ENCODE data around the gene PDE4B. TPM values are rescaled to one million over a fixed set of nuclear protein-coding genes. Genes with fewer than 3 reads are reported as not detected.

PDE4B gene
- total and polyA plus RNA-seq, 9 of the 15 experiments (the other 6 are each of a cell fraction or from before 2014, with no cell fraction given): 0.09 TPM; not detected in 8

DNA sequence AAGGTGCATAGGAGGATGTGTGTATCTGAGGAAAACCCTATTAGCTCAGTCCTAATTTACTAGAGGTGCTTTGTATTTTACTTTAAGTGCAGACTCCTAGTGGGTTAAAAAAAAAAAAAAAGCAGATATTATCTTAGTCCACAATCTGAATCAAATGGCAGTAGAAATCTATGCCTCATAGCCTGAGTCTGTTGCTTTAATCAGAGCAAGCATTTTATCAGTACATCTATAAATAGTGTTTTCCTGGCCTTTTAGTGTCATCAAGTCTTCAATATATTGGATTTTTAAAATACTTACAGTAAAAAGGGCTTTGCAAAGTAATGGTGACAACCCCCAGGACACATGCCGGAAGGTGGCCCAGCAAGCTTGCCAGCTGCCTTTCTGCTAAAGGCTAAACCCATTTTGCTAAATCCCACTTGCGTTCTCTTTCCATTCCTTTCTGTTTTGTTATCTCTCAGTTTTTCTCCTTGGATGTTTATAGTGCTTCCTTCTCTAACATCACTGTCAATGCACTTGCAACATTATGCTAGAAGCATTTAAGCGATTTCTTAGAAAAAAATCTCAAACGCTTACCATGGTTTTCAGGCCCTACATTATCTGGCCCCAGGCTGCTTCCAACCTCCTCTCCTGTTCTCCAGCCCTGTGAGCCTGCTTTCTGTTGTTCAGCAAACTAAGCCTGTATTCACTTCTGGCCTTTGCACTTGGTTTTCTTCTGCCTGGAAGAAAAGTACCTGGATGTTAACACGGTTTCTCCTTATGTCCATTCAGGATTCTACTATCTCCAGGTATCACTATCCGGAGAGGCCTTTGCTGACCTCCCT lies 206.3 kb downstream of the PDE4B start:
- DNase-seq (ENCODE audit: extremely low read depth in 1 of 4, low spot score in 3 of 4) (no peak), ATAC-seq (no peak), FAIRE-seq (no peak)
- Histone ChIP-seq H3K27me3 (ENCODE audit: control insufficient read depth in 2 of 2, insufficient read depth in 2 of 2, low read length in 2 of 2) (no peaks in the 10 kb centered on the region; a peak in 1 of 5 replicates), H4K20me1 (replicated peaks; ENCODE audit: control insufficient read depth, insufficient read depth, low read length) (no peaks in the 10 kb centered on the region), H3K36me3 (ENCODE audit: control insufficient read depth, insufficient read depth, low read length) (no peaks in the 10 kb centered on the region), H3K4me2 (ENCODE audit: insufficient read depth, low read length) (no peak overlapping the region), H3K4me3 (no peak overlapping the region), H3K9ac (ENCODE audit: insufficient read depth in 1 of 2, low read depth in 2 of 2, low read length in 2 of 2) (no peak overlapping the region), H3K4me1 (replicated peaks in 1 of 2; ENCODE audit: control insufficient read depth in 2 of 2, insufficient read depth in 2 of 2, low read length in 2 of 2) (no peaks in the 10 kb centered on the region), H2AFZ (ENCODE audit: low read depth, low read length) (no peak overlapping the region), H3K79me2 (ENCODE audit: control insufficient read depth, insufficient read depth, low read length) (no peaks in the 10 kb centered on the region), H3K9me1 (ENCODE audit: control insufficient read depth, insufficient read depth, low read length) (no peaks in the 10 kb centered on the region), H3K9me3 (replicated peaks; ENCODE audit: control insufficient read depth, insufficient read depth, low read depth, low read length) (no peaks in the 10 kb centered on the region), H3K27ac (ENCODE audit: extremely low read depth, low read depth, low read length) (no peak overlapping the region)
- intact Hi-C loops (cut with micrococcal nuclease) (no loop called here), in situ Hi-C loops (cut with MboI) (no loop called here)
- no peak for TF ChIP-seq ZBTB12 (CRISPR knock-in tag; IDR thresholded peaks at IDR 0.05)
- WGBS (ENCODE audit: insufficient coverage, low coverage, missing lambda C conversion rate): 2% methylated on average over 6 of the region's 6 CpGs
- CTCF ChIA-PET (ENCODE audit: low intra/inter-chr PET ratio): no interaction called here
- no TSS peak for BruUV-seq (replicated peaks)
- POLR2A ChIA-PET: no interaction called here

DNA sequence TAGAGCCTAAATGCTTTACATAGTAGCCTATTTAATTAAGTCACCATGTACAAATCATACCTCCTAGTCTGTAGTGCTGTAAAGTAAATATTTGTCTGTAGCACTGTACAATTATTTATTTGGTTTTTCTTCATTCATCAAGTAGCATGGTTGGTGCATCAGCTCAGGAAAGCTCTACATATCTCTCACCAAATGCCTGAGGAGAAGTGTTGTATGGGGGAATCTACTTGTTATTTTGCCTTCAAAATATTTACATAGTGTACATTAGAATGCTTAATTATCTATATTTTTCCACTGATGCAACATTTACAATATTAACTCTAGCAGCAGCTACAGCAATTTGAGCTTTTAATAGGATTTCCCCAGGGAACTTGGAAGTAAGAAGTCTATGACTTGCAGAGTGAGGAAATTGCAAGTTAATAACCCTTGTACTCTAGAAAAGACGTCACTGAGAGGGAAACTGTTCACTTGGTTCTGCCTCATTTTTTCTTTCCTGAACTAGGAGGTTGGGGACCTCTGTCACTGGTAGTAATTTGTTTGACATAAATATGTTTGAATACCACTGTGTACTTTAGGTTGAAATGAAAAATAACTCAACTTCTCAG lies 207.4 kb downstream of the PDE4B start:
- Histone ChIP-seq H3K27ac (ENCODE audit: extremely low read depth, low read depth, low read length) (no peak overlapping the region), H2AFZ (ENCODE audit: low read depth, low read length) (no peak overlapping the region), H3K9me1 (ENCODE audit: control insufficient read depth, insufficient read depth, low read length) (no peaks in the 10 kb centered on the region), H4K20me1 (replicated peaks; ENCODE audit: control insufficient read depth, insufficient read depth, low read length) (no peaks in the 10 kb centered on the region), H3K9ac (ENCODE audit: insufficient read depth in 1 of 2, low read depth in 2 of 2, low read length in 2 of 2) (no peak overlapping the region), H3K4me3 (no peak overlapping the region), H3K9me3 (replicated peaks; ENCODE audit: control insufficient read depth, insufficient read depth, low read depth, low read length) (no peaks in the 10 kb centered on the region), H3K4me2 (ENCODE audit: insufficient read depth, low read length) (no peak overlapping the region), H3K36me3 (ENCODE audit: control insufficient read depth, insufficient read depth, low read length) (no peaks in the 10 kb centered on the region), H3K27me3 (ENCODE audit: control insufficient read depth in 2 of 2, insufficient read depth in 2 of 2, low read length in 2 of 2) (no peaks in the 10 kb centered on the region; a peak in 1 of 5 replicates), H3K79me2 (ENCODE audit: control insufficient read depth, insufficient read depth, low read length) (no peaks in the 10 kb centered on the region), H3K4me1 (replicated peaks in 1 of 2; ENCODE audit: control insufficient read depth in 2 of 2, insufficient read depth in 2 of 2, low read length in 2 of 2) (no peaks in the 10 kb centered on the region)
- 0% methylated on average over 1 of the region's 1 CpG for WGBS (ENCODE audit: insufficient coverage, low coverage, missing lambda C conversion rate)
- ATAC-seq: no peak
- in situ Hi-C loops (cut with MboI) (no loop called here), intact Hi-C loops (cut with micrococcal nuclease) (no loop called here)
- FAIRE-seq: no peak
- no peak for DNase-seq (ENCODE audit: extremely low read depth in 1 of 4, low spot score in 3 of 4)
- no TSS peak for BruUV-seq (replicated peaks)
- ChIA-PET CTCF (ENCODE audit: low intra/inter-chr PET ratio) (no interaction called here), POLR2A (no interaction called here)
- no peak for TF ChIP-seq DMBX1 (CRISPR knock-in tag; IDR thresholded peaks at IDR 0.05; ENCODE audit: borderline replicate concordance)
- TF ChIP-seq, protein P1, sequence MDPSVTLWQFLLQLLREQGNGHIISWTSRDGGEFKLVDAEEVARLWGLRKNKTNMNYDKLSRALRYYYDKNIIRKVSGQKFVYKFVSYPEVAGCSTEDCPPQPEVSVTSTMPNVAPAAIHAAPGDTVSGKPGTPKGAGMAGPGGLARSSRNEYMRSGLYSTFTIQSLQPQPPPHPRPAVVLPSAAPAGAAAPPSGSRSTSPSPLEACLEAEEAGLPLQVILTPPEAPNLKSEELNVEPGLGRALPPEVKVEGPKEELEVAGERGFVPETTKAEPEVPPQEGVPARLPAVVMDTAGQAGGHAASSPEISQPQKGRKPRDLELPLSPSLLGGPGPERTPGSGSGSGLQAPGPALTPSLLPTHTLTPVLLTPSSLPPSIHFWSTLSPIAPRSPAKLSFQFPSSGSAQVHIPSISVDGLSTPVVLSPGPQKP (CRISPR knock-in tag; IDR thresholded peaks at IDR 0.05): no peak
- no peak for TF ChIP-seq EGR1 (conservative IDR thresholded peaks at IDR 0.05)
- TF ChIP-seq, protein P2, sequence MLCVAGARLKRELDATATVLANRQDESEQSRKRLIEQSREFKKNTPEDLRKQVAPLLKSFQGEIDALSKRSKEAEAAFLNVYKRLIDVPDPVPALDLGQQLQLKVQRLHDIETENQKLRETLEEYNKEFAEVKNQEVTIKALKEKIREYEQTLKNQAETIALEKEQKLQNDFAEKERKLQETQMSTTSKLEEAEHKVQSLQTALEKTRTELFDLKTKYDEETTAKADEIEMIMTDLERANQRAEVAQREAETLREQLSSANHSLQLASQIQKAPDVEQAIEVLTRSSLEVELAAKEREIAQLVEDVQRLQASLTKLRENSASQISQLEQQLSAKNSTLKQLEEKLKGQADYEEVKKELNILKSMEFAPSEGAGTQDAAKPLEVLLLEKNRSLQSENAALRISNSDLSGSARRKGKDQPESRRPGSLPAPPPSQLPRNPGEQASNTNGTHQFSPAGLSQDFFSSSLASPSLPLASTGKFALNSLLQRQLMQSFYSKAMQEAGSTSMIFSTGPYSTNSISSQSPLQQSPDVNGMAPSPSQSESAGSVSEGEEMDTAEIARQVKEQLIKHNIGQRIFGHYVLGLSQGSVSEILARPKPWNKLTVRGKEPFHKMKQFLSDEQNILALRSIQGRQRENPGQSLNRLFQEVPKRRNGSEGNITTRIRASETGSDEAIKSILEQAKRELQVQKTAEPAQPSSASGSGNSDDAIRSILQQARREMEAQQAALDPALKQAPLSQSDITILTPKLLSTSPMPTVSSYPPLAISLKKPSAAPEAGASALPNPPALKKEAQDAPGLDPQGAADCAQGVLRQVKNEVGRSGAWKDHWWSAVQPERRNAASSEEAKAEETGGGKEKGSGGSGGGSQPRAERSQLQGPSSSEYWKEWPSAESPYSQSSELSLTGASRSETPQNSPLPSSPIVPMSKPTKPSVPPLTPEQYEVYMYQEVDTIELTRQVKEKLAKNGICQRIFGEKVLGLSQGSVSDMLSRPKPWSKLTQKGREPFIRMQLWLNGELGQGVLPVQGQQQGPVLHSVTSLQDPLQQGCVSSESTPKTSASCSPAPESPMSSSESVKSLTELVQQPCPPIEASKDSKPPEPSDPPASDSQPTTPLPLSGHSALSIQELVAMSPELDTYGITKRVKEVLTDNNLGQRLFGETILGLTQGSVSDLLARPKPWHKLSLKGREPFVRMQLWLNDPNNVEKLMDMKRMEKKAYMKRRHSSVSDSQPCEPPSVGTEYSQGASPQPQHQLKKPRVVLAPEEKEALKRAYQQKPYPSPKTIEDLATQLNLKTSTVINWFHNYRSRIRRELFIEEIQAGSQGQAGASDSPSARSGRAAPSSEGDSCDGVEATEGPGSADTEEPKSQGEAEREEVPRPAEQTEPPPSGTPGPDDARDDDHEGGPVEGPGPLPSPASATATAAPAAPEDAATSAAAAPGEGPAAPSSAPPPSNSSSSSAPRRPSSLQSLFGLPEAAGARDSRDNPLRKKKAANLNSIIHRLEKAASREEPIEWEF (CRISPR knock-in tag; IDR thresholded peaks at IDR 0.05): no peak
- TF ChIP-seq MTA1 (IDR thresholded peaks at IDR 0.05; ENCODE audit: borderline replicate concordance): no peak
